ENCODE results near the gene KCNAB1. TPM values are rescaled to one million over a fixed set of nuclear protein-coding genes. Genes with fewer than 3 reads are reported as not detected.

The KCNAB1 gene
- total and polyA plus RNA-seq, 2 experiments from 2014 or later = 0.06 to 0.70 TPM

DNA sequence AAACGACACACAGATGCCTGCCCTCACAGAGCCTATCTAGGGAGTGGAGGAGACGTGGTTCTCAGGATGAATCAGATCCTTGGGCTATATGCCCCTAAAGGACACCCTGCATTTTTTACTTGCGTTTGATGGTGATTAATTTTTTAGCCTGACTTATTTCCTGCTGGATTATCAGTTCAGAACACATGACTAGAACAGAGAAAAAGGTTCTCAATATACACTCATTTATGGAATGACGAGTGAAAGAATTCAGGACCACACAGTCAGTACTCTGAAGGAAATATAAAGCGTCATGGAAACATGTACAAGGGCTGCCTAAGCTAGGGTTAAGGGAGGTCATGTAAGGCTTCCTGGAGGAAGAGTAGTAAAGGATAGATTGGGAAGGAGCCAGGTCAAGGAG lies 312.8 kb downstream of the KCNAB1 start:
- no peak overlapping the region for H3K27ac ChIP-seq
- TF ChIP-seq, protein P1, sequence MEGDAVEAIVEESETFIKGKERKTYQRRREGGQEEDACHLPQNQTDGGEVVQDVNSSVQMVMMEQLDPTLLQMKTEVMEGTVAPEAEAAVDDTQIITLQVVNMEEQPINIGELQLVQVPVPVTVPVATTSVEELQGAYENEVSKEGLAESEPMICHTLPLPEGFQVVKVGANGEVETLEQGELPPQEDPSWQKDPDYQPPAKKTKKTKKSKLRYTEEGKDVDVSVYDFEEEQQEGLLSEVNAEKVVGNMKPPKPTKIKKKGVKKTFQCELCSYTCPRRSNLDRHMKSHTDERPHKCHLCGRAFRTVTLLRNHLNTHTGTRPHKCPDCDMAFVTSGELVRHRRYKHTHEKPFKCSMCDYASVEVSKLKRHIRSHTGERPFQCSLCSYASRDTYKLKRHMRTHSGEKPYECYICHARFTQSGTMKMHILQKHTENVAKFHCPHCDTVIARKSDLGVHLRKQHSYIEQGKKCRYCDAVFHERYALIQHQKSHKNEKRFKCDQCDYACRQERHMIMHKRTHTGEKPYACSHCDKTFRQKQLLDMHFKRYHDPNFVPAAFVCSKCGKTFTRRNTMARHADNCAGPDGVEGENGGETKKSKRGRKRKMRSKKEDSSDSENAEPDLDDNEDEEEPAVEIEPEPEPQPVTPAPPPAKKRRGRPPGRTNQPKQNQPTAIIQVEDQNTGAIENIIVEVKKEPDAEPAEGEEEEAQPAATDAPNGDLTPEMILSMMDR (IDR thresholded peaks at IDR 0.05; ENCODE audit: low read depth, low read length) = no peak
- H3K4me1 ChIP-seq (ENCODE audit: low read depth) = no peaks in the 10 kb centered on the region
- no peaks in the 10 kb centered on the region for H3K36me3 ChIP-seq
- DNase-seq (ENCODE audit: low read depth in 1 of 2, low spot score in 1 of 2) = peak in 1 of 2 donors; percentile 68
- no peaks in the 10 kb centered on the region for H3K27me3 ChIP-seq
- H3K4me3 ChIP-seq = no peak overlapping the region
- no peaks in the 10 kb centered on the region for H3K9me3 ChIP-seq (ENCODE audit: low read depth)

DNA sequence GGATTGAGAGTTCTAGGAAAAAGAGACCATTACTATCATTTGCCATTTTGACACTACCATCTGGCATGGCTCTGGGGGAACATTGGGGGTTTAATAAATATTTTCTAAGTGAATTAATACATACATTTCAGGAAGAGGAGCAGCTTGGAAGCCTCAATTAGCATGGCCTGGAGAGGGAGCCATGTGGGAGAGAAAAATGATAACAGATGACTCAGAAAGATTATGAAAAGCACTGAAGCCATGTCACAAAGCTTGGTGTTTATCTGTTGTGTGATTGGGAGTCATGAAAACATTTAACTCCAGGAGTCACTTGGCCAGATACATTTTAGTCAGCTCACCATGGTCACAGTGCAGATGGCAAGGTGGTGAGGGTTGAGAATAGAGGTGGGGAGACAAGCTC lies 313.5 kb downstream of the KCNAB1 start:
- Histone ChIP-seq H3K27ac (no peak overlapping the region), H3K36me3 (no peaks in the 10 kb centered on the region), H3K27me3 (no peaks in the 10 kb centered on the region), H3K9me3 (ENCODE audit: low read depth) (no peaks in the 10 kb centered on the region), H3K4me1 (ENCODE audit: low read depth) (no peaks in the 10 kb centered on the region), H3K4me3 (no peak overlapping the region)
- DNase-seq (ENCODE audit: low read depth in 1 of 2, low spot score in 1 of 2) = peak in 1 of 2 donors; percentile 27
- TF ChIP-seq, protein P1 (IDR thresholded peaks at IDR 0.05; ENCODE audit: low read depth, low read length) = no peak

DNA sequence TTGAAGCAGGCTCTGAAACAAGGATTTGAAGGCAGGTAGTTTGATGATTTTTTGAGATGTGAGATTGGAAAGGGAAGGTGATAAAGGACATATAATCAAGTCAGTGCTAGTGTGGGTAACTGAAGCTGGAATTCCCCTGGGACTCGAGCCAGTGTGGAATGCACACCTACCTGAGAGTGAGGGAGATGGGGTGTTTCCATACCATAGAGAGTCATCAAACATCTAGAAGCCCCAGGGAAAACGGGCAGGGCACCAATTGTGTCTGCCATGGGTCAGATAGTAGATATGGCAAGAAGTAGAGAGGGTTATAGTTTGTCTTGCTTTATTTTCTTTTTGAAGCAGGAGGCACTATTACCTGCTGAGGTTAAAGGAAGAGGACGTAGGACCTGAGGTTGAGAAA lies 314.5 kb downstream of the KCNAB1 start:
- Histone ChIP-seq H3K36me3 (no peaks in the 10 kb centered on the region), H3K27ac (no peak overlapping the region), H3K4me3 (no peak overlapping the region), H3K9me3 (ENCODE audit: low read depth) (no peaks in the 10 kb centered on the region), H3K4me1 (ENCODE audit: low read depth) (no peaks in the 10 kb centered on the region), H3K27me3 (no peaks in the 10 kb centered on the region)
- TF ChIP-seq, protein P1 (IDR thresholded peaks at IDR 0.05; ENCODE audit: low read depth, low read length) = no peak
- no peak for DNase-seq (ENCODE audit: low read depth in 1 of 2, low spot score in 1 of 2)

DNA sequence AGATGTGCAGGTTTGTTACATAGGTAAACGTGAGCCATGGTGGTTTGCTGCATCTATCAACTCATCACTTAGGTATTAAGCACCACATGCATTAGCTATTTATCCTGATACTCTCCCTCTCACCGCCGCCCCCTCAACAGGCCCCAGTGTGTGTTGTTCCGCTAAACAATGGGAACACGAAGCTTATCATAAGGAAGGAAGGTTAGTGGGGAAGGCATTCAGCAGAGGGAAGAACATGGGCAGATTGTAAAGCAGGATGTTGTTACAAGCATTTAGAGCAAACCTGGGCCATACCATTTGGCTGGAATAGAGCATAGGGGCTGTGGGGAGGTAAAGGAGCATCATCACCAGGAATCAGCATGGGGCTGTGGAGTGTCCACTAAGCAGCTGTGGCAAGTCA lies 322.7 kb downstream of the KCNAB1 start:
- TF ChIP-seq, protein P1 (IDR thresholded peaks at IDR 0.05; ENCODE audit: low read depth, low read length) = no peak
- DNase-seq (ENCODE audit: low read depth in 1 of 2, low spot score in 1 of 2) = peak in 1 of 2 donors; percentile 21
- H3K36me3 ChIP-seq = no peaks in the 10 kb centered on the region
- H3K27ac ChIP-seq = no peak overlapping the region
- H3K27me3 ChIP-seq = no peaks in the 10 kb centered on the region
- H3K9me3 ChIP-seq (ENCODE audit: low read depth) = no peaks in the 10 kb centered on the region
- no peak overlapping the region for H3K4me3 ChIP-seq
- H3K4me1 ChIP-seq (ENCODE audit: low read depth) = no peaks in the 10 kb centered on the region

DNA sequence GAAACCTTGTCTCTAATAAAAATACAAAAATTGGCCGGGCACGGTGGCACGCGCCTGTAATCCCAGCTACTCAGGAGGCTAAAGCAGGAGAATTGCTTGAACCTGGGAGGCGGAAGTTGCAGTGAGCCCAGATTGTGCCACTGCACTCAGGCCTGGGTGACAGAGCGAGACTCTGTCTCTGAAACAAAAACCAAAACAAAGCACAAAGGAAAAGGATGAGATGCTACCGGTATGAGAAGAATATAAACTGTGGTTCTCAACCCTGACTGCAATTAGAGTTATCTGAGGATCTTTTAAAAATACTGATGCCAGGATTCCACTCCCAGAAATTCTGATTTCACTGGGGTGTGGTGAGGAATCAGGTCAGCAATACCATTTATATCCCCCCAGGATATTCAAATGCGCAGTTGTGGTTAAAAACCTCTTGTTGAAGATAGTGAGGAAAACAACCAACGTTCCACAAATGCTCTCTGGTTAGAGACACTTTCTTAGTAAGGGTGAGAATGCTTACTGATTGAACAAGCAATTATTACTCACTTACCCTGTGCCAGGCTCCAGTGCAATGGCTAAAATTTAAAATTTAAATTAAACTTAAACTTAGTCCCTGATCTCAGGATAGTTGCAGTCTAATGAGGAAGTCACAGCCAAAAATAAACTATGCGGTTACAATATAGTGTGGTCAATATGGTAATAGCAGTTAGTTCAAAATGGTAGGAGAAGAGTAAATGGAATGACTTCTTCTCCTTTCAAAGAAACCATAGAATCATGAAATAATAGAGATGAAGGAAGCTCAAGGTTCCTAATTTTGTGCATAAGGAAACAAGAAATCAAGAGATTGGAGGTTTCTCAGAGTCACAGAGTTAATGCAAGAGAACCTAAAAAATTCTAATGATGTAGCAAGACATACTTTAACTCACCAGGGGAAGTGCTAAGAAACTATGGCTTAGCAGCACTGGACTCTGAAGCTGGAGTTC lies 325.0 kb downstream of the KCNAB1 start:
- H3K27me3 ChIP-seq = no peaks in the 10 kb centered on the region
- no peak for DNase-seq (ENCODE audit: low read depth in 1 of 2, low spot score in 1 of 2)
- no peaks in the 10 kb centered on the region for H3K36me3 ChIP-seq
- H3K9me3 ChIP-seq (ENCODE audit: low read depth) = no peaks in the 10 kb centered on the region
- no peaks in the 10 kb centered on the region for H3K4me1 ChIP-seq (ENCODE audit: low read depth)
- no peak overlapping the region for H3K27ac ChIP-seq
- no peak overlapping the region for H3K4me3 ChIP-seq
- TF ChIP-seq, protein P1 (IDR thresholded peaks at IDR 0.05; ENCODE audit: low read depth, low read length) = no peak
